CD14-positive monocyte (primary cell): ENCODE results near the gene HOXA2. TPM values are rescaled to one million over a fixed set of nuclear protein-coding genes. Genes with fewer than 3 reads are reported as not detected.

ENCODE experiments used
- DNase-seq, 3 donors: peaks; one replicate each; pipeline ENCODE4 v3.0.0-alpha.2; 2011 to 2022
- H2AFZ ChIP-seq: 2 replicates; pipeline ENCODE4 v1.6.0; 2012; ENCODE audit warnings: mild to moderate bottlenecking, low read depth, low read length, inconsistent platforms; ENCODE audit not compliant: insufficient read depth, poor library complexity, severe bottlenecking
- H3K27ac ChIP-seq, 2 donors: 1 replicate in 1 of 2; 2 replicates in 1 of 2; pipeline ENCODE4 v1.5.1; 2012 to 2013; ENCODE audit warnings: low read length in 2 of 2, control low read depth in 1 of 2, inconsistent platforms in 1 of 2, low read depth in 1 of 2, mild to moderate bottlenecking in 1 of 2
- H3K27me3 ChIP-seq, 2 donors: one replicate each; pipeline versions ENCODE4 v1.6.0 to v1.6.1; 2011 to 2013; ENCODE audit warnings: low read length in 2 of 2; ENCODE audit not compliant: control insufficient read depth in 2 of 2, insufficient read depth in 2 of 2
- H3K36me3 ChIP-seq, 2 donors: replicated peaks in 1 of 2; 1 replicate in 1 of 2; 2 replicates in 1 of 2; pipeline versions ENCODE4 v1.5.1 to v1.6.1; 2012 to 2013; ENCODE audit warnings: low read length in 2 of 2, control low read depth in 1 of 2, inconsistent platforms in 1 of 2, mild to moderate bottlenecking in 1 of 2; ENCODE audit not compliant: insufficient read depth in 2 of 2, control insufficient read depth in 1 of 2
- H3K4me1 ChIP-seq, 2 donors: 1 replicate in 1 of 2; 2 replicates in 1 of 2; pipeline versions ENCODE4 v1.5.1 to v1.6.1; 2012 to 2013; ENCODE audit warnings: low read length in 2 of 2, control low read depth in 1 of 2, inconsistent platforms in 1 of 2, mild to moderate bottlenecking in 1 of 2, moderate library complexity in 1 of 2; ENCODE audit not compliant: insufficient read depth in 2 of 2, control insufficient read depth in 1 of 2
- H3K4me2 ChIP-seq: replicated peaks from 2 replicates; pipeline ENCODE3; 2012; ENCODE audit warnings: low read length, moderate library complexity, mild to moderate bottlenecking; ENCODE audit not compliant: poor library complexity, severe bottlenecking; ENCODE audit errors: extremely low read depth
- H3K4me3 ChIP-seq, 3 experiments: fragments of 200-600 bp in 1 of 3; sonication (generic) in 1 of 3; replicated peaks in 1 of 3; 1 replicate in 2 of 3; 2 replicates in 1 of 3; pipeline ENCODE4 v1.5.1; 2011 to 2013; ENCODE audit warnings: low read length in 3 of 3, mild to moderate bottlenecking in 3 of 3, control low read depth in 2 of 3, low read depth in 2 of 3, inconsistent platforms in 1 of 3, moderate library complexity in 1 of 3
- H3K79me2 ChIP-seq: 2 replicates; pipeline ENCODE4 v1.6.0; 2012; ENCODE audit warnings: mild to moderate bottlenecking, control low read depth, inconsistent platforms, low read length, moderate library complexity; ENCODE audit not compliant: insufficient read depth
- H3K9ac ChIP-seq: 2 replicates; pipeline ENCODE4 v1.6.0; 2017; ENCODE audit warnings: low read length, mild to moderate bottlenecking; ENCODE audit not compliant: insufficient read depth, poor library complexity, severe bottlenecking
- H3K9me3 ChIP-seq, 2 donors: replicated peaks in 1 of 2; 1 replicate in 1 of 2; 2 replicates in 1 of 2; pipeline versions ENCODE4 v1.5.1 to v1.6.1; 2012 to 2013; ENCODE audit warnings: low read length in 2 of 2, control low read depth in 1 of 2; ENCODE audit not compliant: control insufficient read depth in 1 of 2, insufficient read depth in 1 of 2
- H4K20me1 ChIP-seq: 2 replicates; pipeline ENCODE4 v1.6.0; 2012; ENCODE audit warnings: mild to moderate bottlenecking, low read length, control low read depth, moderate library complexity; ENCODE audit not compliant: insufficient read depth
- H3K27ac Mint-ChIP-seq, 7 donors: one replicate each; pipeline ENCODE4 v1.8.0; 2020; ENCODE audit warnings: mild to moderate bottlenecking in 7 of 7, mixed read lengths in 7 of 7, moderate library complexity in 6 of 7, inconsistent platforms in 2 of 7
- H3K27me3 Mint-ChIP-seq, 3 donors: one replicate each; pipeline ENCODE4 v1.8.0; 2021 to 2022; ENCODE audit warnings: low read depth in 3 of 3, mild to moderate bottlenecking in 3 of 3, mixed read lengths in 3 of 3, moderate library complexity in 3 of 3, inconsistent platforms in 1 of 3
- H3K36me3 Mint-ChIP-seq, 2 donors: one replicate each; pipeline ENCODE4 v1.8.0; 2020; ENCODE audit warnings: mixed read lengths in 2 of 2, inconsistent platforms in 1 of 2, mild to moderate bottlenecking in 1 of 2
- H3K4me1 Mint-ChIP-seq: one replicate; pipeline ENCODE4 v1.8.0; 2020; ENCODE audit warnings: mild to moderate bottlenecking, mixed read lengths
- H3K4me3 Mint-ChIP-seq, 2 donors: one replicate each; pipeline ENCODE4 v1.8.0; 2020; ENCODE audit warnings: mild to moderate bottlenecking in 2 of 2, mixed read lengths in 2 of 2, moderate library complexity in 1 of 2
- H3K9me3 Mint-ChIP-seq, 7 donors: one replicate each; pipeline ENCODE4 v1.8.0; 2020 to 2022; ENCODE audit warnings: mixed read lengths in 7 of 7, mild to moderate bottlenecking in 6 of 7, moderate library complexity in 6 of 7, inconsistent platforms in 2 of 7
- WGBS: methylation state at CpG from one replicate; pipeline ENCODE4 v1.1.5; 2013; ENCODE audit warnings: missing lambda C conversion rate; ENCODE audit not compliant: insufficient coverage; 5-methylcytosine and 5-hydroxymethylcytosine counted together
- intact Hi-C, 2 donors: fragments of 100-400 bp; cut with micrococcal nuclease; formaldehyde crosslinking; loops; one replicate each; pipeline versions ENCODE4 v1.15.0 to v1.15.1; 2023
- polyA plus RNA-seq, 3 donors: library from polyadenylated mRNA; depleted of rRNA in 1 of 3; unstranded in 2 of 3; stranded (reverse) in 1 of 3; fragments of 300-500 nt in 2 of 3; fragments of >200 nt in 1 of 3; fragmentation: Illumina TruSeq in 2 of 3; gene quantifications; 1 replicate in 2 of 3; 2 replicates in 1 of 3; pipeline ENCODE4 v1.2.3, GENCODE V29; 2012 to 2021
- TF ChIP-seq, protein P1 (sequence below): fragments of 200-600 bp; IDR thresholded peaks from one replicate; pipeline ENCODE4 v1.8.0; 2022; ENCODE audit warnings: antibody characterized with exemption, mild to moderate bottlenecking

The HOXA2 gene
- polyA plus RNA-seq, 3 donors = not detected

DNA sequence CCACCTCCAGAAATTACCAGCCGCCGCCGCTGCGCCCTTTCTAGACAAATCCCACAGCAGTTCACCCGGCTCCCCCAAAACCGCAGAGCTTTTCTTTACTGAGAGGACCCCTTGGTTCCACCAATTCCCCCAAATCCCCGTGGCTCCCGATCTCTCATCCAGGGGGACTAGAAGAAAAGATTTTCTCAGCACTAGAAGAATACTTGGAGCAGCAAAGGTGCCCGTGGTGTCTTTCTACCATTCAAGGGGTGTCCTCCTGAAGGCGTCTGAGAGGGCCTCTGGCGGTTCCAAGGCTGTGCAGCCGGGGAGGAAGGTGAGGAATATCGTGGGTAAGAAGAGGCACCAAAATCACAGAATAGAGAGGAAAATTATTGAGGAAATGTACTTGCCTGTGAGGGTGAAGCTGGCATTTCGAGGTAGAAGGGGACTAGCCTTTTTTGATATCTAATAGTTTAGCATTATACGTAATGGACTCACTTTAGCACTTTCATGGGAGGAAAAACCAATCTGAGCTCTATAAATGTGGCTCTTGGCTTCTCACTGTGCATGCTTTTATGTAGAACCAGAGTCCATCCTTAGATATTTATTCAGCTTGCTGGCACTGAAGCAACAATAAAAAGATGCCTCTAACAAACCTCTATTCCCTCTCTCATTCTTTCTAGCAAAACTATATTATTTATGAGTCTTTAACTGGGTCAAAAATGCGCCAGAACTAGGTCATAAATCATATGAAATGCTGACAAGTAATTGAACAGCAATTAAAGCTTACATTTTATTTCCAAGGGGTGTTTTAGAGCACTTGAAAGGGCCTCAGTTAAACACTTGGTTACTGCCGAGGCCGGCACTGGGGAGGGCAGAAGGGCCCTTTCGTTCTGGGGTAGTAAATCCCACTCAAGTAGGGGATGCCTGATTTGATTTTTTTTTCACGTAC is 13.8 kb upstream of the HOXA2 start:
- no peak overlapping the region for H2AFZ ChIP-seq
- H3K4me3 ChIP-seq = no peak overlapping the region
- H3K27ac ChIP-seq = no peak overlapping the region
- H3K79me2 ChIP-seq = no peaks in the 10 kb centered on the region
- Mint-ChIP-seq H3K36me3 (no peaks in the 10 kb centered on the region), H3K27ac (no peak overlapping the region), H3K4me1 (peaks cover 2% of the 10 kb centered on the region), H3K4me3 (no peak overlapping the region), H3K9me3 (peaks cover 0 to 4% (median 0%) of the 10 kb centered on the region in 7 donors), H3K27me3 (peaks cover 2 to 5% (median 3%) of the 10 kb centered on the region in 3 donors)
- TF ChIP-seq, protein P1, sequence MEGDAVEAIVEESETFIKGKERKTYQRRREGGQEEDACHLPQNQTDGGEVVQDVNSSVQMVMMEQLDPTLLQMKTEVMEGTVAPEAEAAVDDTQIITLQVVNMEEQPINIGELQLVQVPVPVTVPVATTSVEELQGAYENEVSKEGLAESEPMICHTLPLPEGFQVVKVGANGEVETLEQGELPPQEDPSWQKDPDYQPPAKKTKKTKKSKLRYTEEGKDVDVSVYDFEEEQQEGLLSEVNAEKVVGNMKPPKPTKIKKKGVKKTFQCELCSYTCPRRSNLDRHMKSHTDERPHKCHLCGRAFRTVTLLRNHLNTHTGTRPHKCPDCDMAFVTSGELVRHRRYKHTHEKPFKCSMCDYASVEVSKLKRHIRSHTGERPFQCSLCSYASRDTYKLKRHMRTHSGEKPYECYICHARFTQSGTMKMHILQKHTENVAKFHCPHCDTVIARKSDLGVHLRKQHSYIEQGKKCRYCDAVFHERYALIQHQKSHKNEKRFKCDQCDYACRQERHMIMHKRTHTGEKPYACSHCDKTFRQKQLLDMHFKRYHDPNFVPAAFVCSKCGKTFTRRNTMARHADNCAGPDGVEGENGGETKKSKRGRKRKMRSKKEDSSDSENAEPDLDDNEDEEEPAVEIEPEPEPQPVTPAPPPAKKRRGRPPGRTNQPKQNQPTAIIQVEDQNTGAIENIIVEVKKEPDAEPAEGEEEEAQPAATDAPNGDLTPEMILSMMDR = no peak
- intact Hi-C loops = no loop called here
- no peaks in the 10 kb centered on the region for H3K9me3 ChIP-seq
- WGBS = 96% methylated on average over 9 of the region's 20 CpGs
- H3K4me1 ChIP-seq = no peaks in the 10 kb centered on the region
- no peaks in the 10 kb centered on the region for H3K27me3 ChIP-seq
- no peaks in the 10 kb centered on the region for H4K20me1 ChIP-seq
- H3K4me2 ChIP-seq = no peak overlapping the region
- no peak for DNase-seq
- H3K9ac ChIP-seq = no peak overlapping the region
- H3K36me3 ChIP-seq = no peaks in the 10 kb centered on the region

GRCh38 chr7:27115221-27116026 is 12.9 kb upstream of the HOXA2 start:
- Mint-ChIP-seq H3K4me1 (peaks cover 2% of the 10 kb centered on the region), H3K27ac (no peak overlapping the region), H3K27me3 (peaks cover 2 to 5% (median 3%) of the 10 kb centered on the region in 3 donors), H3K9me3 (peaks cover 0 to 4% (median 1%) of the 10 kb centered on the region in 7 donors), H3K4me3 (no peak overlapping the region), H3K36me3 (no peaks in the 10 kb centered on the region)
- H3K79me2 ChIP-seq = no peaks in the 10 kb centered on the region
- no peaks in the 10 kb centered on the region for H3K4me1 ChIP-seq
- WGBS = 97% methylated on average over 37 of the region's 45 CpGs
- no peak overlapping the region for H3K9ac ChIP-seq
- H3K4me3 ChIP-seq = no peak overlapping the region
- no peaks in the 10 kb centered on the region for H4K20me1 ChIP-seq
- H3K9me3 ChIP-seq = no peaks in the 10 kb centered on the region
- no peaks in the 10 kb centered on the region for H3K27me3 ChIP-seq
- DNase-seq = no peak
- H3K27ac ChIP-seq = no peak overlapping the region
- TF ChIP-seq, protein P1 = no peak
- H3K36me3 ChIP-seq = no peaks in the 10 kb centered on the region
- no peak overlapping the region for H3K4me2 ChIP-seq
- intact Hi-C loops = no loop called here
- no peak overlapping the region for H2AFZ ChIP-seq
